AG09309 (cell line): ENCODE results near the gene DCAF8.

Experiments
- DNase-seq: peaks from one replicate; pipeline ENCODE4 v3.0.0-alpha.2; 2010; ENCODE audit warnings: low read depth
- H3K4me3 ChIP-seq: 2 replicates; pipeline ENCODE4 v1.5.1; 2011; ENCODE audit warnings: mild to moderate bottlenecking, low read depth, low read length, moderate library complexity; ENCODE audit not compliant: control insufficient read depth
- TF ChIP-seq, protein P1 (sequence below): IDR thresholded peaks from 2 replicates; pipeline ENCODE4 v1.5.1; 2011; ENCODE audit warnings: mild to moderate bottlenecking, low read depth, low read length, inconsistent platforms; ENCODE audit not compliant: insufficient read depth, control insufficient read depth; ENCODE audit errors: missing control alignments

DCAF8 gene

DNA sequence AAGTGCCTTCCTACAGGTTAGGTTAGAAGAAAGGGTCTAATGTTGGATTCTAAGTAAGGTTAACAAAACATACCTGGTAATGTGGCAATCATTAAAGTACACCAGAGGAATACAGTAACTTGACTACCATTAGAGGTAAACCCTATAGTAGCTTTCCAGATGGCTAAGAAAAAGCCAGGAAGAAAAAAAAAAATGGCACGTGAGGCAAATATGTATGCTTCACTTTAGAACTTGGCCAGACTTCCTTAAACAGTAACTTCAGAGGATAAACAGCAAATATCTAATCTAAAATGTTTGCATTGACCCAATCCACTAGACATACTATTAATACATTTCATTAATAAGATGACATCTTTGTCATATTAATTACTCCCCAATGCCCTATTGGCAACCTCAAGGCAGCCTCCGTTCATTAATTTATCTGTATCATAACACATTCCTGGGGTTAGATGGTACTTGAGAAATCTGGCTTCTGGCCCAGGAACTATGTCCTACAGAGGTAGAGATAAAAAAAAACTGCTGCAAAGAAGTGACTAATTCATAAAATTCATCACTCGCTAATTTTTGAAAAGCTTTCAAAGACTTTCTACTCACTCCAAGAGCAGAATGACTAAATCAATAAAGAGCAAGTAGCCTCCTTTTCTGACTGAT is 5.8 kb downstream of the DCAF8 start:
- TF ChIP-seq, protein P1, sequence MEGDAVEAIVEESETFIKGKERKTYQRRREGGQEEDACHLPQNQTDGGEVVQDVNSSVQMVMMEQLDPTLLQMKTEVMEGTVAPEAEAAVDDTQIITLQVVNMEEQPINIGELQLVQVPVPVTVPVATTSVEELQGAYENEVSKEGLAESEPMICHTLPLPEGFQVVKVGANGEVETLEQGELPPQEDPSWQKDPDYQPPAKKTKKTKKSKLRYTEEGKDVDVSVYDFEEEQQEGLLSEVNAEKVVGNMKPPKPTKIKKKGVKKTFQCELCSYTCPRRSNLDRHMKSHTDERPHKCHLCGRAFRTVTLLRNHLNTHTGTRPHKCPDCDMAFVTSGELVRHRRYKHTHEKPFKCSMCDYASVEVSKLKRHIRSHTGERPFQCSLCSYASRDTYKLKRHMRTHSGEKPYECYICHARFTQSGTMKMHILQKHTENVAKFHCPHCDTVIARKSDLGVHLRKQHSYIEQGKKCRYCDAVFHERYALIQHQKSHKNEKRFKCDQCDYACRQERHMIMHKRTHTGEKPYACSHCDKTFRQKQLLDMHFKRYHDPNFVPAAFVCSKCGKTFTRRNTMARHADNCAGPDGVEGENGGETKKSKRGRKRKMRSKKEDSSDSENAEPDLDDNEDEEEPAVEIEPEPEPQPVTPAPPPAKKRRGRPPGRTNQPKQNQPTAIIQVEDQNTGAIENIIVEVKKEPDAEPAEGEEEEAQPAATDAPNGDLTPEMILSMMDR: no peak
- no peak for DNase-seq
- H3K4me3 ChIP-seq: no peak overlapping the region

- TF ChIP-seq, protein P1: no peak
- DNase-seq: no peak
These were observed 6.5 kb downstream of the DCAF8 start for GRCh38 chr1:160255781-160256300.

GRCh38 chr1:160251687-160252526 is 10.4 kb downstream of the DCAF8 start:
- peak; percentile 51 for DNase-seq
- TF ChIP-seq, protein P1: peak; percentile 74

More at GRCh38 chr1:160255781-160256300, 6.5 kb downstream of the DCAF8 start:
- H3K4me3 ChIP-seq: no peak overlapping the region

DNA sequence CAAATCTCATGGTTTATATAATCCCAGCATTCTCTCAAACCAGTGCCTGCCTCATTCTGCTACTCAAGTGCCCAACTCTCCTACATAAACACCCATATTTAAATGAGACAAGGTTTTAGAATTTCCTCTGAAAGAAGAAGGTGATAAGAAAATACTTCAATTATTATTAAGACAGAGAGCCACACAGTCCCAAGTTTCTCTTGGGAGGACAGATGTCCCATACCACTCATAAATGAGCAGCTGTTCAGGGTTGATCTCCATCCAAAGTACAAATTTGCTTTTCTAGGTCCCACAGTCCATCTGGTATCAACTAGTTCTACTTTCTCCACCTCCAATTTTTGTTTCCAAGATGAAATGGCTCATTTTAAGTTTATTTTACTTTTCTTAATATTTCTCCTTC is 11.3 kb downstream of the DCAF8 start:
- TF ChIP-seq, protein P1: no peak
- no peak for DNase-seq
- no peak overlapping the region for H3K4me3 ChIP-seq

More at GRCh38 chr1:160251687-160252526, 10.4 kb downstream of the DCAF8 start:
- no peak overlapping the region for H3K4me3 ChIP-seq

GRCh38 chr1:160247053-160247452 is 15.3 kb downstream of the DCAF8 start:
- TF ChIP-seq, protein P1: no peak
- DNase-seq: no peak
- no peak overlapping the region for H3K4me3 ChIP-seq

DNA sequence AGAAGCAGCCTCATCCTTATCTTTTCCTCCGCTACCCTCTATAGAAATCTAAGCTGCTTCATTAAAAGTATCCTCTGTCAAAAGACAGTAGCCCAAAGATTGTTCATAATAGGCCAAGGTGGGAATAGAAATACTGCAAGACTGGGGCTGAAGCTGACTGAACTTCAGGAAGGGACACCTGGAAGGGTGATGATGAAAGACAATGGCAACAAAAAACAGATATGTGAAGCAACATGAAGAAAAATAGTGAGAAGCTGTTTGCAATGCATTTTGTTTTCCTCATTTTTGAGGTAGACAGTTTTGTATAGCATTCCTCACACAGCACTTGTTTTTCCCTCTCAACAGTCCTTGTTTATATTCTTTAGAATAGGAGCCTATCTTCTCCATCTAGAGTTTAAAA is 16.9 kb downstream of the DCAF8 start:
- H3K4me3 ChIP-seq: no peak overlapping the region
- TF ChIP-seq, protein P1: no peak
- DNase-seq: no peak
